CD14-positive monocyte (primary cell): Measurements from ENCODE around the gene ICA1L. TPM values are rescaled to one million over a fixed set of nuclear protein-coding genes. Genes with fewer than 3 reads are reported as not detected.

Experiments used
- DNase-seq, 3 donors: peaks; one replicate each; pipeline ENCODE4 v3.0.0-alpha.2; 2011 to 2022
- H2AFZ ChIP-seq: 2 replicates; pipeline ENCODE4 v1.6.0; 2012; ENCODE audit warnings: mild to moderate bottlenecking, low read depth, low read length, inconsistent platforms; ENCODE audit not compliant: insufficient read depth, poor library complexity, severe bottlenecking
- H3K27ac ChIP-seq, 2 donors: 1 replicate in 1 of 2; 2 replicates in 1 of 2; pipeline ENCODE4 v1.5.1; 2012 to 2013; ENCODE audit warnings: low read length in 2 of 2, control low read depth in 1 of 2, inconsistent platforms in 1 of 2, low read depth in 1 of 2, mild to moderate bottlenecking in 1 of 2
- H3K27me3 ChIP-seq, 2 donors: one replicate each; pipeline versions ENCODE4 v1.6.0 to v1.6.1; 2011 to 2013; ENCODE audit warnings: low read length in 2 of 2; ENCODE audit not compliant: control insufficient read depth in 2 of 2, insufficient read depth in 2 of 2
- H3K36me3 ChIP-seq, 2 donors: replicated peaks in 1 of 2; 1 replicate in 1 of 2; 2 replicates in 1 of 2; pipeline versions ENCODE4 v1.5.1 to v1.6.1; 2012 to 2013; ENCODE audit warnings: low read length in 2 of 2, control low read depth in 1 of 2, inconsistent platforms in 1 of 2, mild to moderate bottlenecking in 1 of 2; ENCODE audit not compliant: insufficient read depth in 2 of 2, control insufficient read depth in 1 of 2
- H3K4me1 ChIP-seq, 2 donors: 1 replicate in 1 of 2; 2 replicates in 1 of 2; pipeline versions ENCODE4 v1.5.1 to v1.6.1; 2012 to 2013; ENCODE audit warnings: low read length in 2 of 2, control low read depth in 1 of 2, inconsistent platforms in 1 of 2, mild to moderate bottlenecking in 1 of 2, moderate library complexity in 1 of 2; ENCODE audit not compliant: insufficient read depth in 2 of 2, control insufficient read depth in 1 of 2
- H3K4me2 ChIP-seq: replicated peaks from 2 replicates; pipeline ENCODE3; 2012; ENCODE audit warnings: low read length, moderate library complexity, mild to moderate bottlenecking; ENCODE audit not compliant: poor library complexity, severe bottlenecking; ENCODE audit errors: extremely low read depth
- H3K4me3 ChIP-seq, 3 experiments: fragments of 200-600 bp in 1 of 3; sonication (generic) in 1 of 3; replicated peaks in 1 of 3; 1 replicate in 2 of 3; 2 replicates in 1 of 3; pipeline ENCODE4 v1.5.1; 2011 to 2013; ENCODE audit warnings: low read length in 3 of 3, mild to moderate bottlenecking in 3 of 3, control low read depth in 2 of 3, low read depth in 2 of 3, inconsistent platforms in 1 of 3, moderate library complexity in 1 of 3
- H3K79me2 ChIP-seq: 2 replicates; pipeline ENCODE4 v1.6.0; 2012; ENCODE audit warnings: mild to moderate bottlenecking, control low read depth, inconsistent platforms, low read length, moderate library complexity; ENCODE audit not compliant: insufficient read depth
- H3K9ac ChIP-seq: 2 replicates; pipeline ENCODE4 v1.6.0; 2017; ENCODE audit warnings: low read length, mild to moderate bottlenecking; ENCODE audit not compliant: insufficient read depth, poor library complexity, severe bottlenecking
- H3K9me3 ChIP-seq, 2 donors: replicated peaks in 1 of 2; 1 replicate in 1 of 2; 2 replicates in 1 of 2; pipeline versions ENCODE4 v1.5.1 to v1.6.1; 2012 to 2013; ENCODE audit warnings: low read length in 2 of 2, control low read depth in 1 of 2; ENCODE audit not compliant: control insufficient read depth in 1 of 2, insufficient read depth in 1 of 2
- H4K20me1 ChIP-seq: 2 replicates; pipeline ENCODE4 v1.6.0; 2012; ENCODE audit warnings: mild to moderate bottlenecking, low read length, control low read depth, moderate library complexity; ENCODE audit not compliant: insufficient read depth
- H3K27ac Mint-ChIP-seq, 7 donors: one replicate each; pipeline ENCODE4 v1.8.0; 2020; ENCODE audit warnings: mild to moderate bottlenecking in 7 of 7, mixed read lengths in 7 of 7, moderate library complexity in 6 of 7, inconsistent platforms in 2 of 7
- H3K27me3 Mint-ChIP-seq, 3 donors: one replicate each; pipeline ENCODE4 v1.8.0; 2021 to 2022; ENCODE audit warnings: low read depth in 3 of 3, mild to moderate bottlenecking in 3 of 3, mixed read lengths in 3 of 3, moderate library complexity in 3 of 3, inconsistent platforms in 1 of 3
- H3K36me3 Mint-ChIP-seq, 2 donors: one replicate each; pipeline ENCODE4 v1.8.0; 2020; ENCODE audit warnings: mixed read lengths in 2 of 2, inconsistent platforms in 1 of 2, mild to moderate bottlenecking in 1 of 2
- H3K4me1 Mint-ChIP-seq: one replicate; pipeline ENCODE4 v1.8.0; 2020; ENCODE audit warnings: mild to moderate bottlenecking, mixed read lengths
- H3K4me3 Mint-ChIP-seq, 2 donors: one replicate each; pipeline ENCODE4 v1.8.0; 2020; ENCODE audit warnings: mild to moderate bottlenecking in 2 of 2, mixed read lengths in 2 of 2, moderate library complexity in 1 of 2
- H3K9me3 Mint-ChIP-seq, 7 donors: one replicate each; pipeline ENCODE4 v1.8.0; 2020 to 2022; ENCODE audit warnings: mixed read lengths in 7 of 7, mild to moderate bottlenecking in 6 of 7, moderate library complexity in 6 of 7, inconsistent platforms in 2 of 7
- CTCF ChIP-seq: fragments of 200-600 bp; IDR thresholded peaks from one replicate; pipeline ENCODE4 v1.8.0; 2022; ENCODE audit warnings: antibody characterized with exemption, mild to moderate bottlenecking
- WGBS: methylation state at CpG from one replicate; pipeline ENCODE4 v1.1.5; 2013; ENCODE audit warnings: missing lambda C conversion rate; ENCODE audit not compliant: insufficient coverage; 5-methylcytosine and 5-hydroxymethylcytosine counted together
- intact Hi-C, 2 donors: fragments of 100-400 bp; cut with micrococcal nuclease; formaldehyde crosslinking; loops; one replicate each; pipeline versions ENCODE4 v1.15.0 to v1.15.1; 2023
- polyA plus RNA-seq, 3 donors: library from polyadenylated mRNA; depleted of rRNA in 1 of 3; unstranded in 2 of 3; stranded (reverse) in 1 of 3; fragments of 300-500 nt in 2 of 3; fragments of >200 nt in 1 of 3; fragmentation: Illumina TruSeq in 2 of 3; gene quantifications; 1 replicate in 2 of 3; 2 replicates in 1 of 3; pipeline ENCODE4 v1.2.3, GENCODE V29; 2012 to 2021

ICA1L gene
- polyA plus RNA-seq, 3 donors: 0.17 to 0.85 (median 0.57) TPM

- Histone ChIP-seq H3K79me2 (no peaks in the 10 kb centered on the region), H3K9me3 (peaks cover 13 to 16% of the 10 kb centered on the region in 2 donors), H3K4me2 (no peak overlapping the region), H3K27me3 (no peaks in the 10 kb centered on the region), H3K9ac (no peak overlapping the region), H3K4me1 (peaks cover 23 to 25% of the 10 kb centered on the region in 2 donors), H3K27ac (no peak overlapping the region), H4K20me1 (no peaks in the 10 kb centered on the region), H3K36me3 (no peaks in the 10 kb centered on the region), H3K4me3 (no peak overlapping the region), H2AFZ (no peak overlapping the region)
- H3K4me1 Mint-ChIP-seq: peaks cover 23% of the 10 kb centered on the region
- intact Hi-C loops: no loop called here
- H3K9me3 Mint-ChIP-seq: peaks cover 6 to 25% (median 15%) of the 10 kb centered on the region in 7 donors
- no peak overlapping the region for H3K4me3 Mint-ChIP-seq
- no peak for DNase-seq
- H3K36me3 Mint-ChIP-seq: peaks cover 2 to 9% of the 10 kb centered on the region in 2 donors
- 100% methylated on average over 1 of the region's 2 CpGs for WGBS
- peak overlapping the region in 1 of 7 donors; percentile 30 for H3K27ac Mint-ChIP-seq
- peaks cover 0 to 2% (median 1%) of the 10 kb centered on the region in 3 donors for H3K27me3 Mint-ChIP-seq
- no peak for TF ChIP-seq CTCF
These were observed 26.9 kb downstream of the ICA1L start for GRCh38 chr2:202844656-202845055.

GRCh38 chr2:202842690-202843089 is 28.9 kb downstream of the ICA1L start:
- peaks cover 0 to 2% (median 2%) of the 10 kb centered on the region in 3 donors for H3K27me3 Mint-ChIP-seq
- Histone ChIP-seq H3K9ac (no peak overlapping the region), H3K36me3 (no peaks in the 10 kb centered on the region), H2AFZ (no peak overlapping the region), H3K4me3 (no peak overlapping the region), H3K4me1 (peaks cover 8% of the 10 kb centered on the region in 2 donors), H3K9me3 (peaks cover 13 to 16% of the 10 kb centered on the region in 2 donors), H3K27ac (no peak overlapping the region), H3K4me2 (no peak overlapping the region), H3K27me3 (no peaks in the 10 kb centered on the region), H4K20me1 (no peaks in the 10 kb centered on the region), H3K79me2 (no peaks in the 10 kb centered on the region)
- H3K9me3 Mint-ChIP-seq: peaks cover 6 to 25% (median 15%) of the 10 kb centered on the region in 7 donors
- peaks cover 2 to 9% of the 10 kb centered on the region in 2 donors for H3K36me3 Mint-ChIP-seq
- no peak for TF ChIP-seq CTCF
- no peak overlapping the region for H3K27ac Mint-ChIP-seq
- peaks cover 9% of the 10 kb centered on the region for H3K4me1 Mint-ChIP-seq
- no peak overlapping the region for H3K4me3 Mint-ChIP-seq
- intact Hi-C loops: no loop called here
- DNase-seq: no peak
